WERI-Rb-1 (cell line): ENCODE results near the gene CHL1.

Experiments
- DNase-seq: peaks from one replicate; pipeline ENCODE4 v3.0.0-alpha.2; 2020
- H3K27ac ChIP-seq: fragments of 250-450 bp; sonication (Bioruptor Pico); 2 replicates; pipeline ENCODE4 v1.5.1; 2020; ENCODE audit warnings: mild to moderate bottlenecking, moderate library complexity
- H3K27me3 ChIP-seq: fragments of 250-450 bp; sonication (Bioruptor Pico); 2 replicates; pipeline ENCODE4 v1.5.1; 2021; ENCODE audit warnings: mild to moderate bottlenecking, low read depth, moderate library complexity; ENCODE audit not compliant: insufficient read depth, severe bottlenecking
- H3K36me3 ChIP-seq: fragments of 250-450 bp; sonication (Bioruptor Pico); 2 replicates; pipeline ENCODE4 v1.5.1; 2020; ENCODE audit warnings: mild to moderate bottlenecking, moderate library complexity
- H3K4me3 ChIP-seq: 2 replicates; pipeline ENCODE4 v1.5.1; 2011; ENCODE audit warnings: low read depth, mild to moderate bottlenecking, control low read depth, low read length
- H3K9me3 ChIP-seq: fragments of 250-450 bp; sonication (Bioruptor Pico); 2 replicates; pipeline ENCODE4 v1.5.1; 2021; ENCODE audit warnings: mild to moderate bottlenecking, moderate library complexity; ENCODE audit not compliant: severe bottlenecking
- CTCF ChIP-seq: IDR thresholded peaks from 2 replicates; pipeline ENCODE4 v1.5.1; 2011; ENCODE audit warnings: low read depth, mild to moderate bottlenecking, control low read depth, inconsistent platforms, low read length

The CHL1 gene

GRCh38 chr3:173886-174285 lies 22.7 kb upstream of the CHL1 start:
- DNase-seq = no peak
- Histone ChIP-seq H3K36me3 (no peaks in the 10 kb centered on the region), H3K27ac (no peak overlapping the region), H3K9me3 (no peaks in the 10 kb centered on the region), H3K27me3 (no peaks in the 10 kb centered on the region), H3K4me3 (no peak overlapping the region)
- no peak for TF ChIP-seq CTCF

GRCh38 chr3:184976-185375 lies 11.6 kb upstream of the CHL1 start:
- no peak for TF ChIP-seq CTCF
- DNase-seq = no peak
- H3K27me3 ChIP-seq = no peaks in the 10 kb centered on the region
- H3K27ac ChIP-seq = no peak overlapping the region
- H3K4me3 ChIP-seq = no peak overlapping the region
- H3K36me3 ChIP-seq = no peaks in the 10 kb centered on the region
- H3K9me3 ChIP-seq = no peaks in the 10 kb centered on the region

- no peak for DNase-seq
- no peaks in the 10 kb centered on the region for H3K36me3 ChIP-seq
- no peak overlapping the region for H3K27ac ChIP-seq
- no peak for TF ChIP-seq CTCF
- peaks cover 3% of the 10 kb centered on the region for H3K27me3 ChIP-seq
- no peak overlapping the region for H3K4me3 ChIP-seq
- H3K9me3 ChIP-seq = no peaks in the 10 kb centered on the region
Measured at GRCh38 chr3:192215-192929, 4.2 kb upstream of the CHL1 start.

- Histone ChIP-seq H3K36me3 (no peaks in the 10 kb centered on the region), H3K4me3 (no peak overlapping the region), H3K9me3 (no peaks in the 10 kb centered on the region), H3K27me3 (peaks cover 3% of the 10 kb centered on the region), H3K27ac (no peak overlapping the region)
- no peak for DNase-seq
- no peak for TF ChIP-seq CTCF
Measured at GRCh38 chr3:194001-194400, 2.6 kb upstream of the CHL1 start.

GRCh38 chr3:194421-194820 lies 2.1 kb upstream of the CHL1 start:
- Histone ChIP-seq H3K27ac (no peak overlapping the region), H3K4me3 (no peak overlapping the region), H3K36me3 (no peaks in the 10 kb centered on the region), H3K9me3 (no peaks in the 10 kb centered on the region), H3K27me3 (peaks cover 3% of the 10 kb centered on the region)
- no peak for DNase-seq
- TF ChIP-seq CTCF = no peak

GRCh38 chr3:195666-196065 lies 897 bp upstream of the CHL1 start:
- DNase-seq = no peak
- no peak overlapping the region for H3K27ac ChIP-seq
- peaks cover 3% of the 10 kb centered on the region for H3K27me3 ChIP-seq
- no peaks in the 10 kb centered on the region for H3K36me3 ChIP-seq
- H3K9me3 ChIP-seq = no peaks in the 10 kb centered on the region
- TF ChIP-seq CTCF = 0 out of 2 replicates have a peak, but pooled peaks have one; percentile 5
- no peak overlapping the region for H3K4me3 ChIP-seq
